Right ventricle myocardium inferior (tissue), 1 donor: Measurements from ENCODE around the gene CAPNS2. TPM values are rescaled to one million over a fixed set of nuclear protein-coding genes. Genes with fewer than 3 reads are reported as not detected.
A peak's percentile ranks its signal among the peaks of the same experiment; 100 is the strongest.

ENCODE experiments used
- ATAC-seq: fragments of 200-7000 bp; cut with Tn5 transposase; one replicate; pipeline ENCODE4 v1.9.1; 2020; ENCODE audit warnings: mild to moderate bottlenecking, moderate library complexity
- DNase-seq: peaks from one replicate; pipeline ENCODE4 v3.0.0; 2021; ENCODE audit errors: missing footprints
- intact Hi-C: fragments of 100-400 bp; cut with DNase I; formaldehyde crosslinking; loops from one replicate; pipeline ENCODE4 v1.11.0; 2022
- total RNA-seq: library from RNA; stranded (reverse); fragmentation: NEBNext Ultra II Directional; extraction: Animal tissue kit (Norgen Biotek cat#: 25700); gene quantifications from one replicate; pipeline ENCODE4 v1.2.1, GENCODE V29; 2021
- donor health status: DM: no; HTN: yes; CAD: no; lungs with severe emphysema.

Gene CAPNS2
- total RNA-seq, 1 donor from 2014 or later: not detected

DNA sequence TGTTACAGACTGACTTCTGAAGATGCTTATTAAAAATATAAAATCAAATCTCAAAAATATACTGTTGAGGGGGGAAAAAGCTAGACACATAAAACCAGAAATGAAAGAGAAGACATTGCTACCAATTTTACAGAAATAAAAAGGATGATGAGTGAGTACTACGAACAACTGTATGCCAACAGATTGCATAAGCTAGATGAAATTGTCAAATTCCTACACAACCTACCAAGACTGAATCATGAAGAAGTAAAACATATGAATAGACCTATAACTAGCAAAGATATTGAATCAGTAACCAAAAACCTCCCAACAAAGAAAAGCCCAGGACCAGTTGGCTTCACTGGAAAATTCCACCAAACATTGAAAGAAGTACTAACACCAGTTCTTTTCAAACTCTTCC lies 3.5 kb upstream of the CAPNS2 start:
- DNase-seq (no peak), ATAC-seq (no peak)
- intact Hi-C loops: no loop called here

DNA sequence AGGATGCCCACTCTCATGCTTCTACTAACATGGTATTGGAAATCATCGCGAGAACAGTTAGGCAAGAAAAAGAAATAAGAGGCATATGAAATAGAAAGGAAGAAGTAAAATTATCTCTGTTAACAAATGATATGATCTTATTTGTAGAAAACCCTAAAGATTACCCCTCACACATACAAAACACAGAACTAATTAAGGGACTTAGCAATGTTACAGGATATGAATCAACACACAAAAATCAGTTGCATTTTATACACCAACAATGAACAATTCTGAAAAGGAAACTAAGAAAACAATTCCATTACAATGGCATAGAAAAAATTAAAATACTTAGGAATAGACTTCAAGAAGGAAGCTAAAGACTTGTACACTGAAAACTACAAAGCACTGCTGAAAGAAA lies 2.7 kb upstream of the CAPNS2 start:
- ATAC-seq (no peak), DNase-seq (no peak)
- intact Hi-C loops: no loop called here

DNA sequence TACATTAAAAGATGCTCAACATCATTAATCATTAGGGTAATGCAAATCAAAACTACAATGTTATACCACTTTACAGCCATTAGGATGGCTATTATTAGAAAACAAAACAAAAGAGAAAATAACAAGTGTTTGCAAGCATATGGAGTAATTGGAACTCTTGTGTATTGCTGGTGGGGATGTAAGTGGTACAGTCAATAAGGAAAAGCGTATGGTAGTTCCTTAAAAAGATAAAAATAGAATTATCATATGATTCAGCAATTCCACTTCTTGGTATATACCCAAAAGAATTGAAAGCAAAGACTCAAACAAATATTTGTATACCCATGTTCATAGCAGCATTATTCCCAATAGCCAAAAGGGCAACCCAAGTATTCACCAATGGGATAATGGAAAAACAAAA lies 1.4 kb upstream of the CAPNS2 start:
- DNase-seq: no peak
- no peak for ATAC-seq
- intact Hi-C loops: no loop called here

DNA sequence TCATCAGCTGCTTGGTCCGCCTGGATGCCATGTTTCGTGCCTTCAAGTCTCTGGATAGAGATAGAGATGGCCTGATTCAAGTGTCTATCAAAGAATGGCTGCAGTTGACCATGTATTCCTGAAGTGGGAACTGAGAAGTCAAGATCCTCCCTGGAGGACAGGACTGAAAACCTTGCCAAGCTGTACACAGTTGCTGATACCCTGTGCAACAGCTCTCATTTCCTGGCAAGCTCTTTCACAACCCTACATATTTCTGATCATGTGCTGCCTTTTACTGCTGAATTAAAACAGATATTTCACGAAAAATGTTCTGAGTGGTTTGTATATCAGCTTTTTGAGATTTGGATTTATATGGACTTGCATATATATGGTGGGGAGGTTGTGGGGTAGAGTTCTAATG lies 898 bp downstream of the CAPNS2 start:
- intact Hi-C loops: no loop called here
- DNase-seq: no peak
- peak; percentile 89 for ATAC-seq

DNA sequence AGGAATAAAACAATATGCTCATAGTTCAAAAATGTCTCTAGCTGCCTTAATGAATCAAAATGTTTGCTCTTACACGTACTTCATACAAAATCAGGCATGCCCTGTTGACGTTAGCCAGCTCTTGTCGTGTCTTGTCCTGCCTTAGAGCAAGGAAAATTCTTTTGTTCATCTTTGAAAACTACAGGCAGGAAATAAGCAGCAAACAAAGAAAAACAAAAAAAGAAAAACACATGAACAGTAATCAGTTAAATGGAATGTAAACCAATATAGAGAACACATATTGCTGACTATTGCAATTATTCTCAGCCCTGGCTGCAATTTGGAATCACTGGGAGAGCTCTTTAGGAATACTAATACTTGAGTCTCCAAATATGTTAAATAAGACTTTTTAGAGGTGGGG lies 1.7 kb downstream of the CAPNS2 start:
- DNase-seq (no peak), ATAC-seq (no peak)
- intact Hi-C loops: no loop called here

DNA sequence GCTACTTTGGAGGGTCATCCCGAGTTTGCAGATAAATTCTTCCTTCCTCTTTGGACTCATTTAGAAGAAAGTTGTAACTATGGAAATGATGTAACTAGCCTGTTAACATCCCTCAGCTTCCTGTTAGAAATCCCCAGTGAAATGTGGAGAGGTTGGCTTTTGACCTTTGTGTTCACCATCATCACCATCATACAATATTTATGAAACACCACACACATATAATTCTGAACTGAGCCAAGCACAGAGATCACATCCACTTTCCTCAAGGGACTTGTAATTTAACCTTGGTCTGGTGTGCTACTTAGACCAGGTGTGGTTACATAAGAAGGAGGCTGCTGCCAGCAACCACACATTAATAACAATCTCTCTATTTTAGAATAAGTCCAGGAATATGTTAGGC lies 2.5 kb downstream of the CAPNS2 start:
- no peak for DNase-seq
- intact Hi-C loops: no loop called here
- ATAC-seq: peak; percentile 58

DNA sequence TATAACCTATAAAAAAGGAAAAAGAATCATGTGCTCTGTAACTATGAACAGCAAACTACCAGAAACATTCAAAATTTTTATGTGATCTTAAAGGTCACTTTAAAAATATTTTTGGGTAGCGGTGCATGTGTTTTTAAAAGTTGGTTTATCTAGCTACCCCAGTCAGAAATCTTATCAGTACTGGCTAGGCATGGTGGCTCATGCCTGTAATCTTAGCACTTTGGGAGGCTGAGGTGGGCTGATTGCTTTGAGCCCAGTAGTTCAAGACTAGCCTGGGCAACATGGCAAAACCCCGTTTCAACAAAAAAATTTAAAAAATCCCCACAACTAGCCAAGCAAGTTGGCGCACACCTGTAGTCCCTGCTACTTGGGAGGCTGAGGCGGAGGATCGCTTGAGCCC lies 3.7 kb downstream of the CAPNS2 start:
- ATAC-seq (no peak), DNase-seq (no peak)
- intact Hi-C loops: no loop called here

DNA sequence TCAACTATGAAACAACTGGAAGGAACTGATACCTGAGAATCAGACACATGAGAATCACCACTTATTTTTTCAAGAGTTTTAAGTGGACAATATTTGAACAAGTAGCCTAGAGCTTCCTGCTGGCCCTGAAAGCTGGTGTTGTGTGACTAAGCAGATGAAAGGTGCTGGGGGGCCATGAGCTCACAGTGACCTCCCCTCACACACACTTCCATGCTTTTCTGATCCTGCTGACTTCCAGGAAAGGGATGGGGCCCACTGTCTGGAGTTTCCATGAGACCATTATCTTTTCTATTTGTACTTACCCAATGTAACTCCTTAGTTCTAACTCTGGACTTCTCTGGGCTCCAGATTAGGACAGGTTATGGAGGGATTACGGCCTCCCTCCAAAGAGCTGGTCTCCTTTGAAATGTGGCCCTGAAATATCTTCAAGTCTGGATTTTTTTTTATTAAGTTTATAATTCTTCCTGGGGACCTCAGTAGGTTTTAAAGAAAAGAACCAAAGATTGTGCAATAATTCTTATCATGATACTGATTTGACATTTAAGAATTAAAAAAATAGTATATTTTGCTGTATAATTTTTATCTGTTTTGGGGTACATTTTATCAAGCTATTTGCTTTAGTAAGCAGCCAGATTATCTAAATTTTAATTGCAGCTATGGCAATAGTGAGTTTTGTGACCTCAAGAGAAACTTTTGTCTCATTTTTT lies 4.9 kb downstream of the CAPNS2 start:
- no peak for DNase-seq
- intact Hi-C loops: no loop called here
- ATAC-seq: no peak

DNA sequence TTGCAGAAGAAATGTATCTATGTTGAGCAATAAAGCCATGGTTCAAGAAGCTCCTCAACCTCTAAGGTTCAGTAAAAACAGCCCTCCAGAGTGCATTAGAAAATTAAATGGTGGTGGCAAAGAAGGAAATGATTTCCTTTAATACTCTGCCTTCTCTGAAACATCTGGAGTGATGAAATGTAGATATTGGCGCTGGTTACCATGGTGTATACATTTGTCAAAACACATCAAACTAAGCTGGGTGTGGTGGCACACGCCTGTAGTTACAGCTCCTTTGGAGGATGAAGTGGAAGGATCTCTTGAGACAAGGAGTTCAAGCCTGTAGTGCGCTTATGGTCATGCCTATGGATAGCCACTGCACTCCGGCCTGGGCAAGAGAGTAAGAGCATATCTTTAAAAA lies 6.0 kb downstream of the CAPNS2 start:
- intact Hi-C loops: no loop called here
- DNase-seq: peak; percentile 43
- no peak for ATAC-seq

DNA sequence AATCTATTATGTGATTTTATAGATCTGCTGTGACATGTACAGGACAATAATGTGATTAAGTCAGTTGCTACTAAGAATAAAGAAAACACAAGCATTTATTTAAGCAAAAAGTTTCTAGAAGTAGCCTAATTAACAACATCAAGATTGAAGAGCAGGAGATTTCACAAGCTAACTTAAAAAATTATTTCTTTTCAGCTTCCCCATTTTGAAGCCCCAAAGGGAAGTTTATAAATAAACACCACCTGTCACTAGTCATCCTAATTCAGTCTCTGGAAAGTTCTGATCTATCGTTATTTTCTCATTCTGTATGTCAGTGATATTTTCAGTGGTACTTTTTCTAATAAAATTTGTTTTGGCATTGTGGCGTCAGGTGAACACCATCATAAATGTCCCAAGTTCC lies 8.3 kb downstream of the CAPNS2 start:
- ATAC-seq (no peak), DNase-seq (no peak)
- intact Hi-C loops: no loop called here

DNA sequence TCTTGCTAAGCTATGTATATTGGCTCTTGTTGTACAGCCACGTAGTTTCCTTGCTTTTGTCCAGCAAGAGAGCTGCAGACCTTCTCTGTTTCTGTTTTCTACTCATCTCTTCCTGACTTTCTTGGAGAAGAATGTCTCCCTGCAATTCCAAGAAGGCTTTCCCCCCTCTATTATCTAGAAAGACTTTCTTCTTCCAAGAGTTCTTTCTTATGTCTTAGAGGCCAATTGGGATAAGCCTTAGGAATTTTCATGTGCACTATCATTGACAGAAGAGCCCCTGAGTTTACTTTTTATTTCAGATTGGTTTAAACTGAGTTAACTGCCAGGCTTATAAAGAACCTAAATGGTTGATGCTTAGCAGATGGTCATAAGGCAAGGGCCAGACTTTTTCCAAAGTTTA lies 9.0 kb downstream of the CAPNS2 start:
- ATAC-seq (no peak), DNase-seq (no peak)
- intact Hi-C loops: no loop called here

DNA sequence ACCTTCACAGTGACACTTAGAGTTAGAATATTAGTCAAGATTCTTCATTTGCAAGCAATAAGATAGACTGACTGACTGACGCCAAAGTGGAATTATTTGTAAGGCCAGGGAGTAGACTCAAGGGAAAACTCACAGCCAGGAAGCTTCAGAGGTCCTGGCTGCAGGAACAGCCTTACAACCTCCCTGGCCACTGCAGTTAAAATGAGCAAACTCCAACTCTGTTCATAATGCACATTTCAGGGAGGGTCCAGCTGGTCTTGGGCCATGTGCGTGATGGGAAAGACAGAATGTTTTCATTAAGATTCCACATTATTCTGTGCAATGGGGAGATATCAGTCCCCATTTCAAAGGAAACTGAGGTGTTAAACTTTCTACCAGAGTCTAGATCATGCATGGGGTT lies 9.9 kb downstream of the CAPNS2 start:
- peak; percentile 93 for ATAC-seq
- DNase-seq: peak; percentile 56
- intact Hi-C loops: no loop called here

DNA sequence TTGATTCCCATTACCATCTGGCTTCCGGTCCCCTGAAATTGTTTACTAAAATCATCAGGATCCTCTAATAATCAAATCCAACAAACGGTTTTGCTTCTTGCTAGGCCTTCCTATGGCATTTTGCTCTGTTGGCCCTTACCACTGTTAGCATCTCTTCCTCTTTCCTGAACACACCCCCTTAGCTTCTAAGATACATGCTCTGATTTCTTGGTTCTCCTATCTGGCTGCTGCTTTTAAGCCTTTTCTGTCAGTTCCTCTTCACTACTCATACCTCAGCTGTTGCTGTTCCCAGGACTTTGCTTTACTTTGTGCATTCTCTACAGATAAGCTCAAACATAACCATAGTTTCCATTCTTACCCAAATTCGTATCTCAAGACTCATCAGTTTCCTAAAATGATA lies 11.4 kb downstream of the CAPNS2 start:
- no peak for DNase-seq
- intact Hi-C loops: no loop called here
- ATAC-seq: no peak

DNA sequence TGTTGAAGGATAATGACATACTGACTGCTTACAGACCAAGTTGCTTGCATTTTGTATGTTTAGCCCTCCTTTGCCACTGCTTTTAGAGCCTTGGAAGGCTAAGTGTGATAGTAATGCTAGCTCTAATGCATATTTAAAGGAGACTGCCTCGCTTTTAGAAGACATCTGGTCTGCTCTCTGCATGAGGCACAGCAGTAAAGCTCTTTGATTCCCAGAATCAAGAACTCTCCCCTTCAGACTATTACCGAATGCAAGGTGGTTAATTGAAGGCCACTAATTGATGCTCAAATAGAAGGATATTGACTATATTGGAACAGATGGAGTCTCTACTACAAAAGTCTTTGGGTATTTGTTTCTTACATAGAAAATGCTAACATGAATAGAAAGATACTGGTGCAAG lies 19.1 kb downstream of the CAPNS2 start:
- intact Hi-C loops: no loop called here
- DNase-seq: no peak
- ATAC-seq: no peak

DNA sequence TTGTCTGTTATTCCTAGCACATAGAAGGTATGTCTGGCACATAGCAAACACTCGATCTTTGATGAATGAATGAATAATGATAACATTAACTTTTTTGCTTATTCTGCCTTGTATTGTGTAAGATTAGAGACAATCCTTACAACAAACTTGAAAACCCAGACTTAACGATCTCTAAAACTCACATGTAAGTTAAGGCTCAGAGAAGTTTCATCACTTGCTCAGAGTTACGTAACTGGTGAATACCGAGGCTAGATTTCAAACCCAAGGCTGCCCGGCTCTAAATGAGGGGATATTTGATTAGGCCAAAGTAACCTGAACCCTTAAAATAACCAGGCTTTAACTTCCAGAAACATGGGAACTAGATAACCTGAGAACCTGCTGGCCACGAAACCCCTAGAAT lies 22.3 kb downstream of the CAPNS2 start:
- no peak for ATAC-seq
- no peak for DNase-seq
- intact Hi-C loops: no loop called here

DNA sequence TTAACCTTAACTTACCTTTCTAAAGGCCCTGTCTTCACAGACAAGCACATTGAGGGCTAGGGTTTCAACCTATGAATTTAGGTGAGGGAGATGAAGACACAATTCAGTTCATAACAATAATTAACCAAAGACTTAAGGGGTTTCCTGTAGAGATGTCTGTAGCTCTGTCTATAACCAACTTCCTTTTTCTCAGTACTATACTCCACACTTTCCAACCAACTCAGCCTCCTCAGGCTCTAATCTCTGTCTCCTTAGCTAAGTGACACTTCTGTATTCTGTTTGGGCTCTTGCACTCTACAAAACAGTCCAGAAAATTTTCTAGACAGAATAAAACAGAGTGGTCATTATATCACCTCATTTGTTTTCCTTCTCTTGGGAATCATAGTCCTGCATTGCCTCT lies 25.8 kb downstream of the CAPNS2 start:
- no peak for ATAC-seq
- DNase-seq: no peak
- intact Hi-C loops: no loop called here

DNA sequence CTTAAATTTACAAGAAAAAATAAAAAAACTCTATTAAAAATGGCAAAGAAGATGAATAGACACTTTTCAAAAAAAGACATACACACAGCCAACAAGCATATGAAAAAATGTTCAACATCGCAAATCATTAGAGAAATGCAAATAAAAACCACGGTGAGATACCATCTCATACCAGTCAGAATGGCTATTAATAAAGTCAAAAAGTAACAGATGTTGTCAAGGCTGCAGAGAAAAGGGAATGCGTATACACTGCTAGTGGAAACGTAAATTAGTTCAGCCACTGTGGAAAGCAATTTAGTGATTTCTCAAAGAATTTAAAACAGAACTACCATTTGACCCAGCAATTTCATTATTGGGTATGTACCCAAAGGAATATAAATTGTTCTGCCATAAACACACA lies 31.4 kb downstream of the CAPNS2 start:
- no peak for ATAC-seq
- intact Hi-C loops: no loop called here
- DNase-seq: no peak

DNA sequence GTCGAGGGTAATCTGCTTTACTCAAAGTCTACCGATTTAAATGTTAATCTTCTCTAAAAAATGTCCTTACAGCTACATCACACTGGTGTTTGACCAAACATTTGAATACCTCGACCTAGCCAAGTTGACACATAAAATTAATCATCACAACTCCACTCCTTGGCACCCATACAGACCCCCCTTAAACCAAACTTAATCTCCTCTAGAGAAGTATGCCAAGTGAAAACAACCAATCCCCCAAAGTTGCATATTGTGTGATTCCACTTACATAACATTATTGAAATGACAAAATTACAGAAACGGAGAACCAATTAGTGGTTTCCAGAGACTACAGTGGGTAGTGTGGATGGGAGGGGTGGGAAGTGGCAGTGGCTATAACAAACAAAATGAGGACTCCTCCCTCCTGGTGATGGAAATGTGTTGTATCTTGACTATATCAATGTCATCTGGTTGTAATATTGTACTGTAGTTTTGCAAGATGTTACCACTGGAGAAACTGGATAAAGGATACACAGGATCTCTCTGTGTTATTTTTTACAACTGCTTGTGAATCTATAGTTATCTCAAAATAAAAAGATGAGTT lies 39.4 kb downstream of the CAPNS2 start:
- no peak for ATAC-seq

DNA sequence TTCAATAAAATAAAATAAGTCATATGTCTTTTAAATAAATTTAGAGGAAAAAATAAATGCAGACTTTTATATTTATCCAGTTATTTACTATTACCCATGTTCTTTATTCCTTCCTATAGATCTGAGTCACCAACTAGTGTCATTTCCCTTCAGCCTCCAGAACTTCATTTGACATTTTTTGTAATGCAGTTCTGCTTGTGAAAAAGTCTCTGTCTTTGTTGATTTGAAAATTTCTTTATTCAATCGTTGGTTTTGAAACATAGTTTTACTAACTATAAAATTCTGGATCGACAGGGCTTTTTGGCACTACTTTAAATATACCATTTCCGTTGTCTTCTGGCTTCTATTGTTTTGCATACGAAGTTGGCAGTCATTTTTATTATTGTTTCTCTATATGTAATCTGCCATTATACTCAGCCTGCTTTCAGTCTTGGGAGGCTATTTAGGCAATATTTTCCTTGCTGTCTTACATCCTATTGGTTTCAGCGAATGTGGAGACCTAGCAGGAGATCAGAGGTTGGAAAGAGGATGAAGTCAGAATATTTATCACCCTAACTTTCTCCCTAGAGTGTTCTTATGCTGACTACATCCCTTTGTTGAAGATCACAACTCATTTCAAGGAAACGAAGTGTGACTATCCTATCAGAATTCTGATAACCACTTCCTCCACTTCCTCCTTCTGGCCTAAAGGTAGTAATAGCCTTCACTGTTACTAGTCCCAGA lies 47.3 kb downstream of the CAPNS2 start:
- DNase-seq: no peak
- intact Hi-C loops: no loop called here
- ATAC-seq: no peak

More for the DNA sequence above, 39.4 kb downstream of the CAPNS2 start:
- DNase-seq: no peak
- intact Hi-C loops: no loop called here

DNA sequence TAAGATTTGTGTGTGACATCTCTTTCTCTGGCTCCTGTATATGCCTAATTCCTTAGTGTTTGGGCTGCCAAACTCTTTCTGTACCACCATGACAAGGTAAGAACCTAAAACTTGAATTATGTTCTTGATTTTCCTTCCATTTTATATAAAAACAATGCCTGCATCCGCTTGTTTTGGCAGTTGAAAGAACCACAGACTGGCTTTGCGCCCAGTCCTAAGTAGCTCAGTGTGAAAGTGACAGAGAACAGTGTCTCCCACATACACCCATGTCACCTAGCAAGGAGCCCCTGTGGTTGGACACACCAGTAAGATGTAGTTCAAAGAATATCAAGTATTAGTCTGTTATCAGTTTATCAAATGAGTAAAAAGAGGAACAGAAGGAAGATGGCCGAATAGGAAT lies 48.6 kb downstream of the CAPNS2 start:
- DNase-seq: no peak
- intact Hi-C loops: no loop called here
- ATAC-seq: no peak
